GM19239 (cell line): Measurements from ENCODE around the gene TFDP1.

Source experiments
- DNase-seq: peaks from one replicate; pipeline ENCODE4 v3.0.0; 2011; ENCODE audit warnings: low spot score; ENCODE audit not compliant: insufficient read length
- FAIRE-seq: peaks from 2 replicates; lab custom pipeline; 2011; peaks lifted over from hg19 to GRCh38; lab: Jason Lieb, UNC

The TFDP1 gene

DNA sequence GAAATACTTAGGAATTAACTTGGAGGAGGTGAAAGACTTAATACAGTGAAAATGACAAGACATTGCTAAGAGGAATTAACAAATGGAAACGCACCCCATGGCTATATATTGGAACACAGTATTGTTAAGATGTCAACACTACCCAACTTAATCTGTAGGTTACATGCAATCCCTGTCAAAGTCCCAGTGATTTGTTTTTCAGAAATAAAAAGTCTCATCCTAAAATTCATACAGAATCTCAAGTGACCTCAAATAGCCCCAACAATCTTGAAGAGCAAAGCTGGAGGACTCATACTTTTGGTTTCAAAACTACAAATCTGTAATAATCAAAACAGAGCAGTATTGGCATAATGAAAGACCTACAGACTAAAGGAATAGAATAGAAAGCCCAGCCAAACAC, 60.2 kb downstream of the TFDP1 start:
- DNase-seq: no peak
- FAIRE-seq: no peak

DNA sequence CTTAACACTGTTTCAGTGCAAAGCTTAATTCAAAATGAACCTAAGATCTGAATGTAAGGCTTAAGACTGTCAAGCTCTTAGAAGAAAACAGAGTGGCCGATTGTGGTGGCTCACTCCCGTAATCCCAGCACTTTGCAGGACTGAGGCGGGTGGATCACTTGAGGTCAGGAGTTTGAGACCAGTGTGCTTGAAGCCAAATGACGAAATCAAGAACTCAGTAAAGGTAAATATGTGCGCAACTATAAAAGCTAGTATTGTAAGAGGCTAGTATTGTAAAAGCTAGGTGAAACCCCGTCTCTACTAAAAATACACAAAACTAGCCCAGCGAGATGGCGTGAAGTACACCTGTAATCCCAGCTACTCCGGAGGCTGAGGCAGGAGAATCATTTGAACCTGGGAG, 60.8 kb downstream of the TFDP1 start:
- DNase-seq: no peak
- FAIRE-seq: no peak

DNA sequence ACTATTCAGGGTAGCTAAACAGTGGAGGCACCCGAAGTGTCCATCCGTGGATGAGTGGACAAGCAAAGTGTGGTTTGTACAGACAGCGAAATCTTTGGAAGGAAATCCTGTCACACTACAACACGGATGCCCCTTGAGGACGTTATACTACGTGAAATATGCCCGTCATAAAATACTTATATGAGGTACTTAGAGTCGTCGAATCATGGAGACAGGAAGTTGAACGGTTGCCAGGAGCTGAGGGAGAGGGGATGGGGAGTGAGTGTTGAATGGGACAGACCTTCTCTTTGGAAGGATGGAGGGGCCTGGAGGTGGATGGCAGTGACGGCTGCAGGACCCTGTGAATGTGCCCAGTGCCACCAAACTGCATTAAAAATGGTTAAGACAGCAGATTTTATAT, 61.8 kb downstream of the TFDP1 start:
- DNase-seq (no peak), FAIRE-seq (no peak)

GRCh38 chr13:113646921-113647340, 62.4 kb downstream of the TFDP1 start:
- DNase-seq (no peak), FAIRE-seq (no peak)

GRCh38 chr13:113647351-113648215, 63.0 kb downstream of the TFDP1 start:
- no peak for FAIRE-seq
- DNase-seq: no peak

- DNase-seq (no peak), FAIRE-seq (no peak)
Observed at GRCh38 chr13:113648216-113648610, 63.7 kb downstream of the TFDP1 start.

GRCh38 chr13:113649212-113649611, 64.7 kb downstream of the TFDP1 start:
- FAIRE-seq (no peak), DNase-seq (no peak)

- DNase-seq: no peak
Observed at GRCh38 chr13:113650275-113650674, 65.7 kb downstream of the TFDP1 start.

DNA sequence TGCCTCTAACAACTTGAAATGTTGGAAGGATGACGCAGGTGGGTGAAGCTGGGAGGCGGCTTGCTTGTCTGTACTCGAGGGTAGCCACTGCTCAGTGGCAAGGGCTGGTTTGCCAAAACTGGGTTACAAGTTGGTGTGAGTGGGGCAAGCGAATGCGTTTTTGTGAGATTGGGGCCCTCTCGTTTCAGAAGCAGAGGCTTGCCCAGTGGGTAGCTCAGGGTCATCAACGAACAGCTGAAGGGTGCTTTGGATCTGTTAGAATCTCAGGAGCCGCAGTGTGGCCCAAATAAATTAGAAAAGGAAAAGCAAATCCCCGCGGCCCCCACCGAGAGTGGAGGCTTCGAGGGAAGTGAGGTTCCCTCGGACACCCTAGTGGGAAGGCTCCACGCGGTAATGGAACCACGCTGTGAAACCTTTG, 66.2 kb downstream of the TFDP1 start:
- FAIRE-seq (no peak), DNase-seq (no peak)

More at GRCh38 chr13:113650275-113650674, 65.7 kb downstream of the TFDP1 start:
- no peak for FAIRE-seq

DNA sequence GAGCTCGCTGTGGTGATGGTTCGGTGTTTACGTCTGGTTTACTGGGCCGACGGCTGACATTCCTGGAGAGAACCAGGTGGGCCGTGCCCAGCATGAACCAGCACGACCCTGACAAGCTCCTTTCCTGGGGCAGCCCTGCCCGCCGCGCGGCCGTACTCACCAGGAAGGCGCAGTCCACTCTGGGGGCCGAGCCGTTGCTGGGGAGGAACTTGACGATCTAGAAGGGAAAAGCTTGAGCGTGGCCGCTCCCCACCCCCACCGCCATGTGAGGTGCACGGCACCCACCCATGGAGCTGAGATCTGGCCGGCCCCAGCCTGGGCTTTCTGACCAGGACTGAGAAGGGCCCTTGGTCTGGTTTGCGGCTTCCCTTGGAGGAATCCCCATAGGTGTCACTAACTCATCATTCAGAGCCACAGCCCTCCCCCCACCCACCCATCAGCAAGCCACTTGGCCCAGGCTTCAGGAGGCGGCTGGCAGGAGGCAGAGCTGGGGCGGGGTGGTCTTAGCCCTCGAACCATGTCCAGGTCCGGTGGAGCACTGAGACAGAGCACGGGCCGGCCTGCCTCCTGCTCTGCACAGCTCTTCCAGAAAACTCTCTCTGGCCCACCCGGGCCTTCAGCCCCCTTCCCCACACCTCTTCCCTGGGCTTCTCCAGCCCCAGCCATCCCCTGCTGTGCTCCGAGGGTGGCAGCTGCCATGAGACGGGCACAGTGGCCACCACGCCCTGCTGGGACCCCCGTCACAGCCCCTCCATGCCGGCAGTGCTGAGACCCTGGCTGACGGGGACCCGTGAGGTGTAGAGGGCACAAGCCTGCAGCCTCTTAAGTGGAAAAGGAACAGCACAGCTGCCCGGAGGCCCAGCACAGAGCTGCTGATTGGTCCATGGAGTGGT, 67.2 kb downstream of the TFDP1 start:
- no peak for DNase-seq
- no peak for FAIRE-seq

GRCh38 chr13:113652404-113653263, 68.1 kb downstream of the TFDP1 start:
- no peak for DNase-seq

DNA sequence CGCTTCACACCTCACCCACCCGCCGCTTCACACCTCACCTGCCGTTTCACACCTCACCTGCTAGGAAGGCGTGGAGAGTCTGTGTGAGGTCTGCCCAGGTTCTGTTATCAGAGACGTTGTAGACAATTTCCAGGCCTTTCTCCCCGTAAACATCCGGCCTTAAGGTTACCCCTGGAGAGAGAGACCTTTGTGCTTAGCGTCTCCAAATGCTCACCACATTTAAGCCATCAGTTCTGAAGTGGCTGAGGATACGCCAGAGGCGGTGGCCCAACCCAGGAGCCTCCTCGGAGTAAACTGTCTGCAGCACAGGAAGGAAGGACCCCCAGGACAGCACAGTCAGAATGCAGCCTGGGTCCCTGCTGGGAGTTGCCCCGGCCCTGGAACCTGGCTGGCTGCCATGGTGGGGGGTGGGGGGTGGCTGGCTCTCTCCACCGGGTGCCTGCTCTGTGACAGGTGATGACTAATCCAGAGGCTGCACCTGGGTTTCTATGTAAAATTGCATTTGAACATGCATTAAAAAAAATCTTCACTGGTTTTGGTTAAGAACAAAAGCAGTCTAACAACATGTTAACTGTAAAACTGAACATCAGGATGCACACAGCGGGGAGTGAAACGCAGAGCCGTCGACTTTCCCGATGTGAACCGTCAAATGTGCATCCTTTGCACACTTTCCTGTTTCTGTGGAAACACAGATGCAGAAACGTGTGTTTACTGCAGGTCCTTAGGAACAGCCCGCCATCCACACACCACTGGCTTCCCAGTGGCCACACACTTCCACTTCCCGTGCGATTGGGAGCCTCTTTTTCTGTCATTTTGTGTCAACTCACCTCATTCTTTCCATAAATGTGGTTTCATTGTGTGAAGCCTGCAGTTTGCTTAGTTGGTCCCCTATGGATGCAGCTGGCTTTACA, 69.0 kb downstream of the TFDP1 start:
- FAIRE-seq (no peak), DNase-seq (no peak)

More at GRCh38 chr13:113652404-113653263, 68.1 kb downstream of the TFDP1 start:
- FAIRE-seq: no peak

GRCh38 chr13:113654175-113654560, 69.6 kb downstream of the TFDP1 start:
- FAIRE-seq (no peak), DNase-seq (no peak)

DNA sequence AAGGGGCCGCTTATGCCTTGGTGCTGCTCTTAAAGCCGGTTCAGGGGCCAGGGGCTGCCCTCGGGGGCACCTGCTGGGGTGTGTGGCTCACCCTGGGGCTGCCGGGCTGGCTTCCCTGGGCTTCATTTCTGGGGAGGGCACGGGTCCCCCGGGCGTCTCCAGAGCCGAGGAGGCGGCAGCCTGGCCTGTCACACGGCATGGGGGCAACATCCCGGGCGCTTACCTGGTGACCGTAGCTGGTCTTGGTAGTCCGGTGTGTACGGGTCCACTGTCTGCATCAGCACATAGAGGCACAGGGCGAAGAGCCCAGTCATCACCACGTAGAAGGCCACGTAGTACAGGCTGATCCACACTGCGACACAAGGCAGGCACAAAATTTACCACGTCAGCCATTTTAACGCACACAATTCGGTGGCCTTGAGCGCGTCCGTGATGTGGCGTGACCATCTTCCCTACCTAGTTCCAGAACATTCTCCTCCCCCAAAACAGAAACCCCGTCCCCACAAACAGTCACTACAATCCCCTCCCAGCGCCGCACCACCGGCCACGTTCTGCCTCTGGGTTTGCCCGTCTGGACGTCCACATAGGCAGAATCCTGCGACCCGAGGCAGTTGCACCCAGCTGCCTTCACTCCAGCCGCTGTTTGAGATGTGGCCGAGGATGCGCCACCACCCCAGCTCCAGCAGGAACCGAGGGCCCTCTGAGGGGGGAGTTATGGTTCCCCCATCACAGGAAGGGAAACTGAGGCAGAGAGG, 70.2 kb downstream of the TFDP1 start:
- DNase-seq: no peak
- no peak for FAIRE-seq

- FAIRE-seq (no peak), DNase-seq (no peak)
Observed at GRCh38 chr13:113655346-113656002, 70.9 kb downstream of the TFDP1 start.

DNA sequence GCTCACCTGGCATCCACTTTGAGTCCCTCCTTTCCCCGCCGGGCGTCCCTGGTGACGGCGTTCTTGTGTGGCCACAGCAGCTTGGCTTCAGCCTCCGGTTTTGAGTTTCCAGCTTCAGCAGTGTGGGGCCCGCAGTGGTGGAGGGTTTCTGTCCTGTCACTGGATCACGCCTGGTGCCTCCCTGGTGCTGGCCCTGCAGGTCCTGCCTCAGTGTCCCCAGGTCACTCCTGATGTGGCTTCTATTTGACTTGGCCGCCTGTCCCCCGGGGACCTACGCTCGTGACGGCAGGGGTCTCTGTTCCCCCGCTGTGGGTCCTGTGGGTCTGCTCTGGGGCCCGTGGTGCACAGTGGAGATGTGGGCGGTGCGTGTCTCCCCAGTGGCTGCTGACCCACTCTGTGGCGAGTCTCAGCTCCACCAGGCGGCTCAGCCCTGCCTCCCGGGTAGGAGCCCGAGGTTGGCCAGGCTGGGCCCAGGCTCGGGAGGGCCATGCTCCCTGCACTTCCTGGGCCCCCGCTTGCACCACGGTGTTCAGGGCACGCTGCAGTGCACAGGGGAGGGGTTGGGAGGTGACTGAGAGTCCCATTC, 71.5 kb downstream of the TFDP1 start:
- no peak for DNase-seq
- no peak for FAIRE-seq

GRCh38 chr13:113656831-113657671, 72.5 kb downstream of the TFDP1 start:
- no peak for DNase-seq
- FAIRE-seq: no peak
